Hindlimb muscle (tissue), 1 donor: ENCODE results near the gene MATR3. TPM values are rescaled to one million over a fixed set of nuclear protein-coding genes. Genes with fewer than 3 reads are reported as not detected.
A peak's percentile ranks its signal among the peaks of the same experiment; 100 is the strongest.

Source experiments
- DNase-seq: peaks from one replicate; pipeline ENCODE4 v3.0.0-alpha.2; 2013
- polyA plus RNA-seq: library from polyadenylated mRNA; unstranded; fragments of 120-200 nt; gene quantifications from one replicate; pipeline ENCODE4 v1.2.1, GENCODE V29; 2013; ENCODE audit not compliant: insufficient read length

Gene MATR3
- polyA plus RNA-seq, 1 donor: 262 TPM

- no peak for DNase-seq
Observed at GRCh38 chr5:139272471-139273321, 20.8 kb upstream of the MATR3 start.

GRCh38 chr5:139273322-139273571, 20.3 kb upstream of the MATR3 start:
- no peak for DNase-seq

- peak; percentile 76 for DNase-seq
Observed at GRCh38 chr5:139273572-139274289, 19.8 kb upstream of the MATR3 start.

- no peak for DNase-seq
Observed at GRCh38 chr5:139275536-139275935, 18.0 kb upstream of the MATR3 start.

GRCh38 chr5:139275956-139276355, 17.6 kb upstream of the MATR3 start:
- no peak for DNase-seq

- no peak for DNase-seq
Observed at GRCh38 chr5:139276426-139276825, 17.1 kb upstream of the MATR3 start.

- DNase-seq: no peak
Observed at GRCh38 chr5:139277171-139277570, 16.4 kb upstream of the MATR3 start.

- DNase-seq: no peak
Observed at GRCh38 chr5:139278540-139279274, 14.8 kb upstream of the MATR3 start.

GRCh38 chr5:139282197-139282557, 11.4 kb upstream of the MATR3 start:
- no peak for DNase-seq

GRCh38 chr5:139283252-139284166, 10.0 kb upstream of the MATR3 start:
- no peak for DNase-seq

GRCh38 chr5:139284295-139284694, 9.2 kb upstream of the MATR3 start:
- DNase-seq: no peak

GRCh38 chr5:139285651-139286392, 7.7 kb upstream of the MATR3 start:
- no peak for DNase-seq

GRCh38 chr5:139287890-139288635, 5.5 kb upstream of the MATR3 start:
- no peak for DNase-seq

- no peak for DNase-seq
Observed at GRCh38 chr5:139291051-139291450, 2.5 kb upstream of the MATR3 start.

GRCh38 chr5:139293202-139293506, 386 bp upstream of the MATR3 start:
- DNase-seq: no peak

- DNase-seq: peak; percentile 92
Observed at GRCh38 chr5:139294374-139295165, 1.0 kb downstream of the MATR3 start.

- DNase-seq: no peak
Observed at GRCh38 chr5:139295346-139296057, 2.0 kb downstream of the MATR3 start.

GRCh38 chr5:139296198-139296597, 2.7 kb downstream of the MATR3 start:
- no peak for DNase-seq

GRCh38 chr5:139296862-139297326, 3.4 kb downstream of the MATR3 start:
- no peak for DNase-seq
